Brain pericyte (primary cell): Measurements from ENCODE around the gene ADCK1.
"Not testable (repeated sequence)": the region's sequence is repeated elsewhere in the genome, so short reads cannot be mapped to it uniquely, and the experiment has no call there.

Experiments used
- DNase-seq: peaks from one replicate; pipeline ENCODE4 v3.0.0-alpha.2; 2012; ENCODE audit warnings: low read depth, low spot score

ADCK1 gene

DNA sequence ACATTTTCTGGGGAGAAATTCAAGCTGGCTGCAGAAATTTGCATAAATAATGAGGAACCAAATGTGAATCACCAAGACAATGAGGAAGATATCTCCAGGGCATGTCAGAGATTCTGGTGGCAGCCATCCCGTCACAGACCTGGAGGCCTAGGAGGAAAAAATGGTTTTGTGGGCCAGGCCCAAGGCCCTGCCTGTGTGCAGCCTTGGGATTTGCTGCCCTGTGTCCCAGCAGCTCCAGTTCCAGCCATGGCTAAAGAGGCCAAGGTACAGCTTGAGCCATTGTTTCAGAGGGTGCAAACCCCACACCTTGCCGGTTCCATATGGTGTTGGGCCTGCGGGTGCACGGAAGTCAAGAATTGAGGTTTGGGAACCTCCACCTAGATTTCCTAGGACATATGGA is 147.5 kb downstream of the ADCK1 start:
- no peak for DNase-seq

DNA sequence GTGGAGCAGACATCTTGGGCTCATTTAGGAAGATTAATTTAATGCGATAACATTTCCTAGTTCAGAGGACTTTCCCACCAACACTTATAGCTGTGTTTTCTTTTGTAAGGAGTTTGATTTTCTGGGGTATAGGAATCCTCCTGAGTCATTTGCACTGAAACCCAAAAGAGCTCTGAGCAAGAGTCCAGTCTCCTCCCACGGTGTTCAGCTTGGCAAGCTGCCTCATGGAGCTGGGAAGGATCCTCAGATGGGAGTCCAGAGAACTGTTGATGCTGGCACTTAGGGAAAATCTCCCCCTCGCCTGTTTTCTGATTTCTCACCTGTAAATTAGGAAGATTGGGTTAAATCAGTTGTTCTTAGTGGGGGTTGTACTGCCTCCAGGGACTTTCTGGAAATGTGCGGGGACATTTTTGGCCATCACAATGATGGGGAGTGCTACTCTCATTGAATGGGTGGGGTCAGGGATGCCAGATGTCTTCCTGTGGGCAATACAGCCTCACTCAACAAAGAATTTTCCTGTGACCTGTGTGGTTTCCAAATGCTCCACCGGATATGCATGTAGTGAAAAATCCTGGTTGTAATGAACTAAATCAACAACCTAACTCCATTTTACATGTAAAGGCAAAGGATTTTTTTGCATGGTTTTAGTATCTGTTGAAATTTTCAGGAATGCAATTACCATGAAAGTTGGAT is 150.6 kb downstream of the ADCK1 start:
- DNase-seq: no peak

DNA sequence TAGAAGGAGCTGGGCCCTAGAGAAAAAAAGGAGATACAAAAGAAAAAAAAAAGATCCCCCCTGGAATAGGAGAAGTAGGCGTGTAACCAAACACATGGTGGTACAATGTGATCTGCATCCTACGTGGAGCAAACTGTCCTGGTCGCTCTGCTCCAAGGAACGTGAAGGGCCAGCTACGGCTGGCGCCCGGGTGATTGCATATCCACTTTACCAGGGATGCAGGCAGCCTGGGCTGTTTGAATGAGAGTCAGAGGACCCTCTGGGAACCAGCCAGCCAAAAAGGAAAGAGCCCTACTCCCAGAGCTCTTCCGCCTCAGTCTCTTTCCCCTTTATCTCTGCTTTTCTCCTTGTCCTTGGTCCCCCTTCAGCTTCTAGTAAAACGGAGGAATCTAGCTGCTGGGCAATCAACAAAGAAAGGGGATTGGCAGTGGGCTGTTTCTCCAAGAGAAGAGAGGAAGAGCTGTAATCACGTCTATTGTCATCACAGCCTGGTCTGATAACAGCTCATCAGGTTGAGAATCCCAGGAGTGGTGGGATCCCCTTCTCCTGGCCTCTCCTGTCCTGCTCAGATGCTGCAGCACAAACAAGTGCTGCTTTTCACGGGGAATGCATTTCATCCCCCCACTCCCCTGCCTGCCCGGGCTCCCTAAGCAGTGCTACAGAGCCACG is 156.0 kb downstream of the ADCK1 start:
- DNase-seq: no peak

DNA sequence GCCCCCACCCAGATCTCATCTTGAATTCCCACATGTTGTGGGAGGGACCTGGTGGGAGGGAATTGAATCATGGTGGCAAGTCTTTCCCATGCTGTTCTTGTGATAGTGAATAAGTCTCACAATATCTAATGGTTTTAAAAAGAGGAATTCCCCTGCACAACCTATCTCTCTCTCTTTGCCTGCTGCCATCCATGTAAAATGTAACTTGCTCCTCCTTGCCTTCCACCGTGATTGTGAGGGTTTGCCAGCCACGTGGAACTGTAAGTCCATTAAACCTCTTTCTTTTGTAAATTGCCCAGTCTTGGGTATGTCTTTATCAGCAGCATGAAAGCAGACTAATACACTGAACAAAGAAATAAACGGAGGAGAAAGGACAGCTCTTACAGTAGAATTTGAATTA is 159.8 kb downstream of the ADCK1 start:
- DNase-seq: not testable (repeated sequence)

DNA sequence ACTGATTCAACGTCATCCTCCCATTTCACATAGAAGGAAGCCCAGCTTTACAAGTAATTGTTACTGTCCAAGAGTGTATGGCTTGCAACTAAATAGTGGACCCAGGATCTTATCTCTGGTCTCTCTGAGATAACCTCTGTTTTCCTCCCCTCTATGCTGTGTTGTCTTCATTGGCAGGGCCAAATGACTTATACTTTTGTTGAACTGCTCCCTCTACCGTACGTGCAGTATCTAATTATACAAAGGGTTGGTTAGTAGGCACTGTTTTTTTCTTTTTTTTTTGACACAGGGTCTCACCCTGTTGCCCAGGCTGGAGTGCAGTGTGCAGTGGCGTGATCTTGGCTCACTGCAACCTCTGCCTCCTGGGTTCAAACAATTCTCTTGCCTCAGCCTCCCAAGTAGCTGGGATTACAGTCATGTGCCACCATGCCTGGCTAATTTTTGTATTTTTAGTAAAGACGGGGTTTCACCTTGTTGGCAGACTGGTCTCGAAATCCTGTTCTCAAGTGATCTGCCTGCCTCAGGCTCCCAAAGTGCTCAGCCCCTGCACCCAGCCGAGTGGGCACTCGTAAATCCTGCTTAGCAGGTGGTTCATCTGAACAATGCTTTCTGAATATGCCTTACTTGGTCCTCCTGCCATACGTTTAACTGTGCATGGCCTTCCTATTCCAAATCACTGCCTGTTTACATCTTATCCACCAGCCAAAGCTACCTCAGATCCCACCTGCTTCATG is 162.1 kb downstream of the ADCK1 start:
- DNase-seq: no peak

DNA sequence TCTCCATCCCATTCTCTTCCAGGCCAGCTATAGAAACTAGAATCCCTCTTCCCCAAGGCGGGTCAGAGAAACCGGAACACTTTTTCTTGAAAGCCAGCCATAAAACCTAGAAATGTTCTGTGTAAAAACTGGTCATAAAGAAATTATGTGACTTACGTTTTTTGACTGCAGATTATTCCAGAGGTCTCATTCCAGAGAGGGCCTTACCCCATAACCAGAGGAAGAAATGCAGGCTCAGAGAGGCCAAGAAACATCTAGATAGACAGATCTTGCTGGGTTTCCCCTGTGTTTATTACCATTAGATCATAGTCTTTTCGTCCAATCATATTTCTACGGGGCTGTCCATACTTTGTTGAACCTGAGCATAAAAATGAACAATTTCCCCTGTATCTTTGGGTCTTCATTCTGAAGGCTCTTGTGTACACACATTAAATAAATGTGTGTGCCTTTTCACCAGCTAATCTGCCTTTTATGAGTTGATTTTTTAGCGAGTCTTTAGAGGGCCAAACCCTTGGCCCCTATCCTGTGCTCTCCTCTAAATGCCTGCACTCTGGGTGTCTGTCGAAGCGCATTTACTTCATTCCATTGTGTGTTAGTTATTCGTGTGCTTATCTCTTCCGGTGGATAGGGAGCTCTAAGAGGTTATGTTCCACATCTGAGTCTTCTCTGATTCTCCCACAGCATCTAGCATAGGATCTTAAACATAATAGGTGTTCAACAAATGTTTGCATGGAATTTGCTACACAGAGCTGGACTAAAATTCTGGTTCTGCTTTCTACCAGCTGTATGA is 163.0 kb downstream of the ADCK1 start:
- DNase-seq: no peak

DNA sequence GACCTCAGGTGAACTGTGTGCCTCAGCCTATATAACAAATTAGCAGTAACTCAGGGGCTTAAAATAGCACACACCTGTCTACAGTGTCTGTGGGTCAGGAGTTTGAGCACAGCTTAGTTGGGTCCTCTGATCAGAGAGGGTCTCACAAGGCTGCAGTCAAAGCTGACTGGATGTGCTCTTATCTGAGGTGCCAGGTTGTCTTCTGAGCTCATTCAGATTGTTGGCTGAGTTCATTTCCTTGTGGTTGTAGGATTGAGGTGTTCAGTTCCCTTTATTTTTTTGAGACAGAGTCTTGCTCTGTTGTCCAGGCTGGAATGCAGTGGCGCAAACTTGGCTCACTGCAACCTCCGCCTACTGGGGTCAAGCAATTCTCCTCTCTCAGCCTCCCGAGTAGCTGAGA is 164.7 kb downstream of the ADCK1 start:
- DNase-seq: no peak

DNA sequence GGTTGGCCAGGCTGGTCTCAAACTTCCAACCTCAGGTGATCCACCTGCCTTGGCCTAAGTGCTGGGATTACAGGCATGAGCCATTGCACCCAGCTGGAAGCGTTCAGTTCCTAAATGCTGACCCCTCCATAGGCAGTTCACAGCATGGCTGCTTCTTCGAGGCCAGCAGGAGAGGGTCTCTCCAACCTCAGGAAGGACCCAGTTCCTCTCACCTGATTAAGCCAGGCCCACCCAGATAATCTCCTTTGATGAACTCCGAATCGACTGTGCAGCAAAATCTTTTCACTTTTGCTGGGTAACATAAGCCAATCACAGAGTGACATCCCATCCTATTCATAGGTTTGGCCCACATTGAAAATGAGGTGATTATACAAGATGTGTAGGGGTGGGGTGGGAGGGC is 165.1 kb downstream of the ADCK1 start:
- DNase-seq: no peak

DNA sequence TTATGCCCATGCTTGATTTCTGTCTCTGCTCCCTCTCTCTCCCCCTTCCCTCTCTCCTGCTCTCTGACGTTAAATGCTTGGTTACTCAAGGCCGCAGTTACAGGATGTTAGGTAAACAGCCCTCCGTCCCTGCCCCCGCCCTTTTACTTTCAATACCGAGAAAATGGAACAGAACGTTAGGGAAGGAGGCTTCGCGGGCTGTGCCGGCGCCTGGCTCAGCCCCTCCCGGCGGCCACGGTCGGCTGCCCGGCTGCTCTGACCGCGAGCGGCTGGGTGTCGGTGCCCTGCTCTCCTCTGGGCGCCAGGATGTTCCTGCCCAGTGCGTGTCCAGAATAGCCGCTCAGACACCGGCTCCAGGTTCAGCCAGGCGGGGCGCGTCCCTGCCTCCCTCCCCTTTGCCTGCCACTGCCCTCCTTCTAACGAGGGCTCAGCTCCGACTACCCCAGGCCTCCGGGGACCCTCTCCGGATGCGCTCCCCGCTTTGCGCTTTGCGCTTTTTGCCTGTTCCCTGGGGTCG is 166.1 kb downstream of the ADCK1 start:
- no peak for DNase-seq

DNA sequence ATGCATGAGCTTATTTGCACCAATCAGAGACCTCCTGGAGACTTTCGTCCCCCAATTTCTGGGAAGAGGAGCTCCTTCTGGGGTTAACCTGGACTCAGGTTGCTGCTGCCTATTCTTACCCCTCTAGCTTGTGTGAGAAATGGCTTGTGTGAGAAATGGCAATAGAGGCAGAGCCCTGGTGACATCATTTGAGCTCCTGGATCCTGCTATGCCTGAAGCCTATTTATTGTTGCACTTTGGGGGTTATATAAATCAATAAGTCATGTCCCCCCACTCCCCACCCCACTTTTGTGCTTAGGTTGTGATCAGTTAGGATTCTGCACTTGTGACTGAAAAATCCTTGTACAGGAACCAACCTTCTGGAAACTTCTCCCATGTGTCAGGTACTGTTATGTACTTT is 167.2 kb downstream of the ADCK1 start:
- no peak for DNase-seq

DNA sequence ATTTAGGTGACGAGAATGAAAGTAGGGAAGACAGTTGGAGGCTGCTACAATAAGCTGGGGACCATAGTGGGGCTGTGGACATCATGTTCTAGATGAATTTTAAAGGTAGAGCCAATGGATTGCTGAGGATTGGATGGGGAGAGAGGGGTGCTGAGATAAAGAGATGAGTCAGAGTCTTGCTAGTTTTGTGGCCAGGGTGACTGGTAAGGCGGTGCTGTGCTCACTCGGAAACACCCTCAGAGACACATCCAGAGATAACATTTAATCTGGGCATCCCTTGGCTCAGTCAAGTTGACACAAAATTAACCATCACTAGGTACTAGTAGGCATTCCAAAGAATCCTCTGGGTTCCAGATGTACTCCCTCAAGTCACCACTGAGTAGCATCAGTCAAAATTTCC is 170.7 kb downstream of the ADCK1 start:
- no peak for DNase-seq

DNA sequence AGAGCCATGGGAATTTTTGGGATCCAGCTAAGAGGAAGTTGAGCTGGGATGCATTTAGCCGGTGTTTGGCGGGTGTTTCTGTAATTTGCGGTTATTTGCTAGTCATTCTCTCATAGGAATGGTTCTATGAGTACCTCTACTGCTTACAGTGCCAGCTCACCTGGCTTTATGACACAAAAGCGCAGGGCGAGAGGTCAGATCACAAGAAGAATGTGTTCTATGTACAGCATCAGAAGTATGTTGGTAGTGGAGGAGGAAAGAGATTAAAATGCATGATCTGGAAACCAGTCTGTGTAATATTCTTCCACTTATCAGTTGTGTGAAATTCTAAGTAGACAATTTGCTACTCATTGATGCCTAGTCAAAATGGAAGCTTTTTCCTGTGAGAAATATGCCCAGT is 173.3 kb downstream of the ADCK1 start:
- no peak for DNase-seq

DNA sequence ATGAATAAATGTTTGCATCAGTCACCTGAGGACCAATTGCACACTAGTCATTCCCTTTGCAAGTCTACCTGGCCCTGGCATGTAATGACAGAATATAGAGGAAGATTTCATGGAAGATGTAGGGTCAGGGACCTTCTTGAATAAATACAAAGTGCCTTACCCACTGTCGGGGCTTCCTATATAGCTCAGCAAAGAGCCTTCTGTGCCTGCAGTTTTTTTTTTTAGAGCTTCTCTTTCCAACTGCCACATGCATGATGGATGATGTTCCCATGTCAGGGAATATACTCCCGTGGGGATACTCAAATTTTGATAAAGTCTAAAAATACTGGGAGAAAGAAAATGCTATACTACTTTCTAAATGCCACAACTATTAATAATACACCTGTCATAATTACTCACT is 176.7 kb downstream of the ADCK1 start:
- no peak for DNase-seq

DNA sequence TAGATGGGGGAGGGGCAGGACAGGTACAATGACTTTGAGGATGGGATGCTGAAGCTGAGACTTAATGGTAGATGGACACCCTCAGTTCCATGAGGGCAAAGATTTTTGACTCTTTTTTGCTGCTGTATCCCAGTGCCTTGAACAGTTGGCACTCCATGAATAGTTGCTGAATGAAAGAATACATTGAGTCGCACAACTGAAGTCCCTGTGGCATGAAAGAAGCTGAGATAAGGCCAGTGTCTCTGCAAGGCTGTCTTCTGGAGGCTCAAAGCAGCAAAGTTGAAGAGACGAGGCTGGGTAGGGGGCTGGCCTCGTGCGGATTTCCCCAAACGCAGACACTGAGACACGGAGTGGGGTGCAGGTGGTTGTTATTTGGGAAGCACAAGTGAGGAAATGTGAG is 179.3 kb downstream of the ADCK1 start:
- no peak for DNase-seq

DNA sequence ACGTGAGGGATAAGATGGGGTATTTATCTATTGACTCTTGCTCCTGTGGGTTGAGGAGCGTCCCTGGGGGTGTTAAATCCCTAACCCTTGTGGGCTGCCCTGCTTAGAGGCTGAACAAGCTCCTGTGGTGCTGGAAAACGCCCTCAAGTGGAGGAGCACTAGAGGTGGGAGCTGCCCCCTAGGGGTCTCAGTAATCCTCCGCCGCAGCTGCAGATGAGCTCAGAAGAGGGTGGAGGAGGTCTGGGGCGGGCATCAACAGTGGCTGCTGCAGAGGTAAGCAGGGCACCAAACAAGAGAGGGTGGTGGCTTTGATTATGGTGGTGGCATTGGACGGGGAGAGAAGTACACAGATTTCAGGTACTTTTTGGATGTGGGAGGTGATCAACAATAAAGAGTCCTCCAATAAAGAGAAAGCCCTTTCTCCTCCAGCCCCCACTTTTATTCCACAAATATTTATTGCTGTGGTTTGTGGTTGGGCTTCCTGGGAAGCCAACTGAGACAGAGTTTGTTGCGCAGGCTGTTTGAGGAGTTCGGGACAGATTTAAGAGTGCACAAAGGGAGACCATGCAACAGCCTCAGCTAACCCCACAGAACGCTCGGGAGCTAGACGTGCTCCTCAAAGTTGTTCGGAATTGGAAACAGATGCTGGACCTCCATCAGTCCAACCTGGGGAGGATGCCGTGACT is 179.9 kb downstream of the ADCK1 start:
- DNase-seq: no peak

DNA sequence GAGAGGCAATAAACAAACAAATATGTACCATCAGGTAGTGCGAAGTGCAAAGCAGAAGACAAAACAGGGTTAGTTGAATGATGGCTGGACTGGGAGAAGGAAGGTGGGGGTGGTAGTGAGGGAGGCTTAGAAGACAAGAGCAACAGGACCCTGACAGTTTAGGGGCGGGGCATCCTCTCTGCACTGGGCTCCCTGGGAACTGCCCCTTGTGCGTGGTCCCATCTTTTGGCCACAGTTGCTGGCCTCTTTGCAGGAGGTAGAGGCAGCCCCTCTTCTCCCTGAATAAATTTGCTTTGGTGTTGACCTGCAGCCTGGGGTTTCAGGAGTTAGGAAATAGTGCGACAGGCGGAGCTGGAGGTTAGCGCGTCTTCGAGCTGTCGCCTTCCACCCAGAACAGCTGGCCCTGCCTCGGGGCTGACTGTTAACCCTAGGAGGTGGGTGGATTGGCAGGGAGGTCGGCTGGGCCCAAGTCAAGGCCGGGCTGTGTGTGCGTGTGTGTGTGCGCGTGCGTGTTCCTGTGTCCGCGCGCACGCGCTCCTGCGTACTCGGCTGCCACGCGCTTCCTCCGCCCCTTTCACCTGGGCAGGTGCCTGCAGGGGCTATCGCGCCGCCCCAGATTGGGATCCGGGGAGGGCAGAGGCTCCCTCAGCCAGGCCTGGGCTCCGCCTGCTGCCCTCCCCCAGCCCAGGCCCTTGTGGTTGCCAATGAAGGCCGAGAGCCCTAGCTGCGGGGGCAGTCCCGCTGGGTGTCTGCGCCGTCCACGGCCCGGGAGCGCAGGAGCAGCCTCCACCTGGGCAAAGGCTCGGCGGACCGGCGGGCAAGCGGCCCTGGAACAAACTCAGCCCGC is 180.8 kb downstream of the ADCK1 start:
- DNase-seq: no peak
